Activated T-helper 1 cell treated with anti-CD3 and anti-CD28 coated beads, Interleukin-12 subunit alpha, Interleukin-12 subunit beta, Interleukin-2, Interleukin-4 antibody, amounts not matched to agents 30 ng/mL and 10 ng/mL and 1 ng/mL, durations not matched to agents 14 hours and 24 hours and 36 hours (primary cell): ENCODE measurements around the gene CHMP6. TPM values are rescaled to one million over a fixed set of nuclear protein-coding genes. Genes with fewer than 3 reads are reported as not detected.

Experiments used
- DNase-seq: peaks from one replicate; pipeline ENCODE4 v3.0.0; 2021; ENCODE audit warnings: low spot score
- H3K27ac Mint-ChIP-seq: one replicate; pipeline ENCODE4 v1.8.0; 2021; ENCODE audit warnings: mild to moderate bottlenecking, mixed read lengths
- H3K27me3 Mint-ChIP-seq: one replicate; pipeline ENCODE4 v1.8.0; 2022; ENCODE audit warnings: mild to moderate bottlenecking, moderate library complexity, mixed read lengths; ENCODE audit not compliant: insufficient read depth
- H3K36me3 Mint-ChIP-seq: one replicate; pipeline ENCODE4 v1.8.0; 2021; ENCODE audit warnings: low read depth, mixed read lengths
- H3K4me1 Mint-ChIP-seq: one replicate; pipeline ENCODE4 v1.8.0; 2021; ENCODE audit warnings: low read depth, mixed read lengths
- H3K4me3 Mint-ChIP-seq: one replicate; pipeline ENCODE4 v1.8.0; 2021; ENCODE audit warnings: mild to moderate bottlenecking, moderate library complexity, mixed read lengths
- H3K9me3 Mint-ChIP-seq: one replicate; pipeline ENCODE4 v1.8.0; 2021; ENCODE audit warnings: mixed read lengths
- intact Hi-C: fragments of 100-400 bp; cut with micrococcal nuclease; formaldehyde crosslinking; loops from one replicate; pipeline ENCODE4 v1.15.1; 2024
- total RNA-seq: library from RNA; stranded (reverse); gene quantifications from 2 replicates; pipeline ENCODE4 v1.2.3, GENCODE V29; 2022

Gene CHMP6
- total RNA-seq, 1 donor from 2014 or later = 36.6 TPM

GRCh38 chr17:81046770-81047359 is 55.2 kb downstream of the CHMP6 start:
- Mint-ChIP-seq H3K4me3 (no peak overlapping the region), H3K27me3 (peaks cover 1% of the 10 kb centered on the region), H3K9me3 (no peaks in the 10 kb centered on the region), H3K4me1 (peaks cover 6% of the 10 kb centered on the region), H3K36me3 (no peaks in the 10 kb centered on the region), H3K27ac (no peak overlapping the region)
- intact Hi-C loops = no loop called here
- no peak for DNase-seq

- Mint-ChIP-seq H3K27me3 (peaks cover 8% of the 10 kb centered on the region), H3K9me3 (no peaks in the 10 kb centered on the region), H3K4me1 (peaks cover 6% of the 10 kb centered on the region), H3K36me3 (no peaks in the 10 kb centered on the region), H3K27ac (no peak overlapping the region), H3K4me3 (no peak overlapping the region)
- intact Hi-C loops = no loop called here
- DNase-seq = no peak
Measured at GRCh38 chr17:81048827-81049371, 57.3 kb downstream of the CHMP6 start.

DNA sequence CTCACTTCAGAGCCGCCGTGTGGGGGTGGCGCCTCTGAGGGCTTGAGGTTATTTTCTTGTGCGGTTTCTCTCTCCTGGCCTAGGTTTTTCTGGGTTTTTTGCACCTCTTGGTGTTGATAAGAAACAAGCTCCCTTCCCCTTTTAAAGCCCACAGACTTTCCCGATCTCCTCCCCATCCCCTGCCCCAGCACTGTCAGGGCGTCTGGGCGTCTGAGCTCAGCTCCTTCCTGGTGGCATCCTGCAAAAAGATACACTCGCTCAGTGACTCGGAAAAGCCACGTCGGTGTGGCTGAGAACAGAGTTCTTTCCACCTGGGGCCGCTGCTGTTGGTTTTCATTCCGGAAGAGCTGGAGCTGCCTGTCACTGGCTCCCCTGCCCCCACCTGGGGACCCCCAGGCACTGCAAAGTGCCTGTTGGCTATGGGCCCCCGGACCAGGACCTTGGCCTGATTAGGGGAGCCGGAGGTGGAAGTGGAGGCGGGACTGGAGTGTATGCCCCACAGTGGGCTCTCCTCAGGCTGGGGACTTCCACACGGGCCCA is 57.8 kb downstream of the CHMP6 start:
- Mint-ChIP-seq H3K9me3 (no peaks in the 10 kb centered on the region), H3K27ac (peak overlapping the region; percentile 70), H3K27me3 (peaks cover 8% of the 10 kb centered on the region), H3K36me3 (no peaks in the 10 kb centered on the region), H3K4me3 (peak overlapping the region; percentile 58), H3K4me1 (peaks cover 6% of the 10 kb centered on the region)
- intact Hi-C loops = no loop called here
- no peak for DNase-seq

Other genes with a start within 250 kb of the CHMP6 start
- gene BAIAP2, start 43.3 kb downstream of the CHMP6 start, total RNA-seq = 4.3 and 5.8 TPM in 2 replicates
- gene PVALEF, start 173.7 kb downstream of the CHMP6 start, total RNA-seq = not detected in 2 replicates
- gene AATK, start 174.4 kb downstream of the CHMP6 start, total RNA-seq = 0.61 and 0.62 TPM in 2 replicates
- 17.5 and 18.7 TPM in 2 replicates for gene CEP131, start 231.1 kb downstream of the CHMP6 start, total RNA-seq
- 37.7 and 41.0 TPM in 2 replicates for gene TEPSIN, start 247.2 kb downstream of the CHMP6 start, total RNA-seq
- 71.9 and 78.3 TPM in 2 replicates for gene NDUFAF8, start 247.5 kb downstream of the CHMP6 start, total RNA-seq